HepG2 (cell line): ENCODE data around the gene HLA-DOA. TPM values are rescaled to one million over a fixed set of nuclear protein-coding genes. Genes with fewer than 3 reads are reported as not detected.
A peak's percentile ranks its signal among the peaks of the same experiment; 100 is the strongest.

Experiments used
- ATAC-seq: fragments of 200-7000 bp; cut with Tn5 transposase; 3 replicates; pipeline ENCODE4 v1.9.1; 2020; ENCODE audit warnings: mild to moderate bottlenecking, moderate library complexity
- BruUV-seq: library from RNA; stranded (reverse); fragments of 400-500 nt; replicated peaks from 2 replicates; lab custom pipeline; 2021; lab: Mats Ljungman, UMichigan
- CTCF ChIA-PET: fragments of 300-600 bp; formaldehyde crosslinking; extraction: SDS; loops from one replicate; lab custom pipeline; 2021; ENCODE audit warnings: low total read pairs, inconsistent platforms, low intra/inter-chr PET ratio; lab: Yijun Ruan, JAX
- POLR2A ChIA-PET: fragments of 350-600 bp; sonication (Branson Sonifier 250); formaldehyde crosslinking; loops from one replicate; lab custom pipeline; 2020; ENCODE audit warnings: antibody characterized with exemption, inconsistent platforms; lab: Yijun Ruan, JAX
- DNase-seq: peaks from one replicate; pipeline ENCODE4 v3.0.0-alpha.2; 2015; ENCODE audit warnings: low spot score
- FAIRE-seq: peaks from 3 replicates; lab custom pipeline; 2011; peaks lifted over from hg19 to GRCh38; lab: Jason Lieb, UNC
- H2AFZ ChIP-seq: one replicate; pipeline ENCODE4 v1.6.1; 2011; ENCODE audit warnings: low read length, inconsistent platforms
- H3K27ac ChIP-seq: fragments of 300-600 bp; 3 replicates; pipeline ENCODE4 v1.8.0; 2011; ENCODE audit warnings: mixed run types, mild to moderate bottlenecking, mixed read lengths, low read length, inconsistent platforms; ENCODE audit not compliant: insufficient read depth; ENCODE audit errors: extremely low read length
- H3K27me3 ChIP-seq, 2 experiments: fragments of 200-600 bp in 1 of 2; 2 replicates in 1 of 2; 3 replicates in 1 of 2; pipeline versions ENCODE4 v1.6.0 to v1.8.0; 2011; ENCODE audit warnings: low read length in 2 of 2, mild to moderate bottlenecking in 2 of 2, moderate library complexity in 2 of 2, inconsistent platforms in 1 of 2; ENCODE audit not compliant: insufficient read depth in 2 of 2, control insufficient read depth in 1 of 2
- H3K36me3 ChIP-seq, 2 experiments: fragments of 200-600 bp in 1 of 2; replicated peaks in 1 of 2; 2 replicates in 1 of 2; 3 replicates in 1 of 2; pipeline versions ENCODE4 v1.5.1 to v1.8.0; 2011; ENCODE audit warnings: low read length in 2 of 2, inconsistent platforms in 1 of 2; ENCODE audit not compliant: insufficient read depth in 2 of 2, control insufficient read depth in 1 of 2
- H3K4me1 ChIP-seq: 2 replicates; pipeline ENCODE4 v1.5.1; 2012; ENCODE audit warnings: low read length, inconsistent platforms; ENCODE audit not compliant: insufficient read depth
- H3K4me2 ChIP-seq: 2 replicates; pipeline ENCODE4 v1.6.0; 2011; ENCODE audit warnings: low read depth, low read length, inconsistent platforms
- H3K4me3 ChIP-seq, 3 experiments: fragments of 200-600 bp in 1 of 3; sonication (generic), shearing (Covaris generic) in 1 of 3; replicated peaks in 1 of 3; 2 replicates each; pipeline ENCODE4 v1.5.1; 2011 to 2016; ENCODE audit warnings: low read length in 3 of 3, inconsistent platforms in 2 of 3, low read depth in 2 of 3, mild to moderate bottlenecking in 2 of 3, control low read depth in 1 of 3, mixed read lengths in 1 of 3; ENCODE audit not compliant: insufficient read depth in 1 of 3
- H3K79me2 ChIP-seq: one replicate; pipeline ENCODE4 v1.6.1; 2011; ENCODE audit warnings: low read length, inconsistent platforms; ENCODE audit not compliant: insufficient read depth
- H3K9ac ChIP-seq: 2 replicates; pipeline ENCODE4 v1.6.0; 2011; ENCODE audit warnings: mild to moderate bottlenecking, low read depth, low read length, inconsistent platforms; ENCODE audit not compliant: insufficient read depth
- H3K9me3 ChIP-seq: 2 replicates; pipeline ENCODE4 v1.5.1; 2012; ENCODE audit warnings: mild to moderate bottlenecking, low read length
- H4K20me1 ChIP-seq: 2 replicates; pipeline ENCODE4 v1.6.0; 2011; ENCODE audit warnings: inconsistent platforms, mild to moderate bottlenecking, low read length, moderate library complexity; ENCODE audit not compliant: insufficient read depth
- AGO2 ChIP-seq: fragments of 200-400 bp; formaldehyde crosslinking; optimal IDR thresholded peaks from 2 replicates; pipeline ENCODE3; 2017; ENCODE audit warnings: mild to moderate bottlenecking, low read depth, low read length, moderate library complexity
- KDM2A ChIP-seq: sonication (generic); formaldehyde crosslinking; IDR thresholded peaks from 2 replicates; pipeline ENCODE4 v1.4.0; 2020; ENCODE audit warnings: low read depth, missing genetic modification reagents, borderline replicate concordance
- RBFOX2 ChIP-seq: fragments of 200-400 bp; formaldehyde crosslinking; IDR thresholded peaks from 2 replicates; pipeline ENCODE4 v1.6.1; 2017; ENCODE audit warnings: low read depth, mild to moderate bottlenecking, low read length
- RBM22 ChIP-seq: fragments of 200-400 bp; formaldehyde crosslinking; optimal IDR thresholded peaks from 2 replicates; pipeline ENCODE3; 2017; ENCODE audit warnings: mild to moderate bottlenecking, low read length, moderate library complexity
- SIN3A ChIP-seq: IDR thresholded peaks from 2 replicates; pipeline ENCODE4 v1.6.1; 2011; ENCODE audit warnings: low read depth, mild to moderate bottlenecking, control low read depth, low read length, borderline replicate concordance
- SPEN ChIP-seq: sonication (generic); formaldehyde crosslinking; IDR thresholded peaks from 2 replicates; pipeline ENCODE4 v1.5.1; 2020; ENCODE audit warnings: low read depth, mild to moderate bottlenecking, missing genetic modification reagents
- SRSF4 ChIP-seq: fragments of 200-400 bp; formaldehyde crosslinking; IDR thresholded peaks from one replicate; pipeline ENCODE4 v1.6.1; 2018; ENCODE audit warnings: mild to moderate bottlenecking, low read depth, low read length, moderate library complexity; ENCODE audit not compliant: poor library complexity, severe bottlenecking
- ZFX ChIP-seq: sonication (generic); formaldehyde crosslinking; IDR thresholded peaks from 2 replicates; pipeline ENCODE4 v1.4.0; 2020; ENCODE audit warnings: mild to moderate bottlenecking, low read depth, missing genetic modification reagents, moderate library complexity
- ZNF496 ChIP-seq: sonication (generic); formaldehyde crosslinking; IDR thresholded peaks from 2 replicates; pipeline ENCODE4 v1.8.1; 2023; ENCODE audit warnings: mild to moderate bottlenecking, moderate library complexity, missing genetic modification reagents; ENCODE audit not compliant: insufficient replicate concordance
- ZNF800 ChIP-seq: sonication (generic); formaldehyde crosslinking; IDR thresholded peaks from 2 replicates; pipeline ENCODE4 v1.4.0; 2020; ENCODE audit warnings: missing genetic modification reagents
- WGBS: methylation state at CpG from one replicate; pipeline ENCODE4 v1.1.6; 2017; ENCODE audit warnings: low lambda C conversion rate; 5-methylcytosine and 5-hydroxymethylcytosine counted together
- in situ Hi-C: cut with HindIII; loops from 2 replicates; pipeline ENCODE4 v1.10.0; 2017; ENCODE audit warnings: low pct_unique_long_range_greater_than_20kb; ENCODE audit not compliant: extremely low pct_ligation_motif_present
- intact Hi-C: fragments of 100-400 bp; cut with micrococcal nuclease; formaldehyde crosslinking; loops from one replicate; pipeline ENCODE4 v1.10.0; 2022; ENCODE audit not compliant: unreplicated experiment
- polyA plus RNA-seq, 8 experiments: library from polyadenylated mRNA; depleted of rRNA in 3 of 8; stranded (reverse) in 7 of 8; unstranded in 1 of 8; fragments of >200 nt; fragmentation: Illumina TruSeq in 4 of 8; extraction: Trizol in 4 of 8; gene quantifications; 2 replicates each; pipeline versions ENCODE4 v1.2.1 to v1.2.3, GENCODE V29; 2011 to 2016; ENCODE audit warnings: low read depth in 4 of 8, missing spikeins in 1 of 8, mixed read lengths in 1 of 8; ENCODE audit not compliant: insufficient read depth in 1 of 8
- total RNA-seq, 5 experiments: library from RNA; depleted of rRNA; stranded (reverse); fragments of >200 nt; fragmentation: Illumina TruSeq; extraction: Trizol; gene quantifications; 2 replicates each; pipeline ENCODE4 v1.2.3, GENCODE V29; 2016; ENCODE audit warnings: low read depth in 1 of 5

Gene HLA-DOA
- total and polyA plus RNA-seq, 2 of the 13 experiments (the other 11 are each of a cell fraction or from before 2014, with no cell fraction given) = 0.03 to 0.09 TPM

- no peak overlapping the region for H3K4me3 ChIP-seq
- no TSS peak for BruUV-seq
- H3K9ac ChIP-seq = no peak overlapping the region
- TF ChIP-seq AGO2 (peak; percentile 66), ZNF800 (CRISPR knock-in tag) (no peak), KDM2A (0 out of 2 replicates have a peak, but pooled peaks have one; percentile 7), RBFOX2 (0 out of 2 replicates have a peak, but pooled peaks have one; percentile 65), SIN3A (peak; percentile 51; the same call in 1 of the 2 replicates), SRSF4 (peak; percentile 31), ZFX (CRISPR knock-in tag) (no peak), RBM22 (peak; percentile 63), SPEN (no peak), ZNF496 (CRISPR knock-in tag) (no peak)
- FAIRE-seq = no peak
- ATAC-seq = peak; percentile 24
- ChIA-PET POLR2A (interaction anchor here (1.4 to 10.2 kb wide), 3 partner anchors 11 to 97 kb away, joined by 4 to 305 read pairs (median 16); partner anchors contain the start of gene BRD2), CTCF (interaction anchor here (2.6 to 7.2 kb wide), 2 partner anchors 49 to 96 kb away, joined by 48 to 103 read pairs; no protein-coding TSS in a partner anchor)
- no peaks in the 10 kb centered on the region for H3K79me2 ChIP-seq
- no peak for DNase-seq
- H3K36me3 ChIP-seq = peaks cover 22 to 32% of the 10 kb centered on the region in 2 experiments
- no peak overlapping the region for H2AFZ ChIP-seq
- H3K4me1 ChIP-seq = peaks cover 8% of the 10 kb centered on the region; the same call in 1 of the 2 replicates
- in situ Hi-C loops = loop anchor here (5.0 kb wide), 1 partner anchor 46 kb away; no protein-coding TSS in a partner anchor
- H3K4me2 ChIP-seq = no peak overlapping the region
- intact Hi-C loops = no loop called here
- H3K9me3 ChIP-seq = no peaks in the 10 kb centered on the region
- H3K27me3 ChIP-seq = peaks cover 0 to 6% of the 10 kb centered on the region in 2 experiments; a peak in 2 of 5 replicates
- H4K20me1 ChIP-seq = peaks cover 48% of the 10 kb centered on the region
- 41% methylated on average over 6 of the region's 6 CpGs for WGBS
- no peak overlapping the region for H3K27ac ChIP-seq
These were observed 26.5 kb downstream of the HLA-DOA start for GRCh38 chr6:32982702-32983492.
